Adrenal gland (tissue), 5 donors: ENCODE results near the gene C19orf38.

Source experiments
- CTCF ChIP-seq, 6 experiments: fragments of 450-650 bp in 4 of 6; fragments of 200-600 bp in 2 of 6; sonication (generic) in 1 of 6; IDR thresholded peaks; 1 replicate in 5 of 6; 2 replicates in 1 of 6; pipeline versions ENCODE4 v1.5.1 to v1.8.0; 2016 to 2021; ENCODE audit warnings: antibody characterized with exemption in 6 of 6, mild to moderate bottlenecking in 2 of 6, moderate library complexity in 1 of 6
- POLR2A ChIP-seq, 2 donors: fragments of 450-650 bp; IDR thresholded peaks; one replicate each; pipeline ENCODE4 v1.6.1; 2017; ENCODE audit warnings: antibody characterized with exemption in 2 of 2, mild to moderate bottlenecking in 2 of 2, moderate library complexity in 1 of 2
- donor health status: DM: no; HTN: no; CAD: no.

DNA sequence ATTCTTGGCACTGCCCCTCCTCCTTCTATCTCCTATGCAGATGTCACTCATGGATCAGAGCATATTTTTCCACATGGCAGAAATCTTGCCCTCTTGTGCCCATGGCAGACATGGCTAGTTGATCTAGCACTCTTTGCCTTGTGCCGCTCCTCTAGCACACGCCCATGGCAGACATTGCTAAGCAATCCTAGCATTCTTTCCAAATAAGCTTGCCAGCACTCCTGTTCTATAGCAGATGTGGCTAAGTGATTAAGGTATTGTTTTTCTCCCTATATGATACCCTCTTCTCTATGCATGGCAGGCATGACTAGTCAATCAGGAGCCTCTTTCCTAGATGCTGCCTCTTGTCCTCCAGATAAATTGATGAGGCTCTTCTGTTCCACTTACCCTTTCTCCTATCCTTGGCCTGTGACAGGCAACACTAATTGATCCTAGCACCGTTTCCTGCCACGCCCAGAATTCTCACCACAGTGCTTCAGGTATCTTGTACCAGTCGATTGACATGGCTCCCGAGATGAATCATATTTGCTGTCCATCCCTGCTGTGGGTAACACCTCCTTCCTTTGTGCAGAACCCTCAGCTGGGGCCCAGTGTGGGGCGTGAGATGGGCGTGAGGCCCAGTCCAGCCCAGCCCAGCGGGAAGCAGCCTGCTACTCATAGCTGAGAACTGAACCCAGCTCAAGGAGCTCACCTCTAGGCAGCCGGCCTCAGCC is 39.1 kb upstream of the C19orf38 start:
- TF ChIP-seq CTCF (IDR thresholded peaks at IDR 0.05) (no peak), POLR2A (IDR thresholded peaks at IDR 0.05) (no peak)
